Inferior parietal cortex (tissue), 1 donor: Measurements from ENCODE around the gene AXIN2.
"Not testable (repeated sequence)": the region's sequence is repeated elsewhere in the genome, so short reads cannot be mapped to it uniquely, and the experiment has no call there.

Experiments
- DNase-seq: peaks from one replicate; pipeline ENCODE4 v3.0.0-alpha.2; 2016; ENCODE audit errors: extremely low spot score

AXIN2 gene

DNA sequence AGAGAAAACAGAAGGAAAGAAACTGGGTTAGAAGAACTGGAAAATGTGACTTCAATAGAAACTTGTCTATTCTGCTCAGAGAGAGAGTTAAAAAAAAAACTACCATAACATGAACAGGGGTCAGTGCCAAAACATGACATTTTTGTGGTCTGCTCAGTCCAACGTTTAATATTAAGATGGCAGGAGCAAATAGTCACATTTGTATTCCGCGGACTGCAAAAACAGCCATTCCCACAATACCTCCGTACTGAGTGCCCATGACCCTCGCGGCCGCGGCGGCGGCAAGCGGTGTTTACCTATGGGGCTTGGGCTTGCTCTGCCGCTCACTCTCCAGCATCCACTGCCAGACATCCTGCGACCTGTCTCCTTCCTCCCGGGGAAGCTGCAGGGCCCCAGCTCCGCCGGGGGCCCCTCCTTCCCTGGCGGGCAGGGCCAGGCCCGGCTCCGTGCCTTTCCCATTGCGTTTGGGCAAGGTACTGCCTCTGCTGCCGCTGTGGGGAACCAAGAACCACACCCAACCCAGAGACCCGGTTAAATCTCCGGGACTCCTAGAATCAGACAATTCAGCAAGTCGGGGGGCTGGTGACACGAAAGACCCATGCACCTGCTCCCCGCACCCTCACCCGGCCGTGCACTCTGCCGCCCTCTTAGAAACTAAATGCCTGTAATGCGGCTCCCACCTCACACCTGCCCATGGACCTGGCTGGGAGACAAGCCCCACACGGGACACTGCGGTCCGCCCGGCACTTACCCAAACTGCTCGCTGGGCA lies 24.7 kb downstream of the AXIN2 start:
- DNase-seq = no peak

- no peak for DNase-seq
These were observed 25.5 kb downstream of the AXIN2 start for GRCh38 chr17:65535777-65536572.

DNA sequence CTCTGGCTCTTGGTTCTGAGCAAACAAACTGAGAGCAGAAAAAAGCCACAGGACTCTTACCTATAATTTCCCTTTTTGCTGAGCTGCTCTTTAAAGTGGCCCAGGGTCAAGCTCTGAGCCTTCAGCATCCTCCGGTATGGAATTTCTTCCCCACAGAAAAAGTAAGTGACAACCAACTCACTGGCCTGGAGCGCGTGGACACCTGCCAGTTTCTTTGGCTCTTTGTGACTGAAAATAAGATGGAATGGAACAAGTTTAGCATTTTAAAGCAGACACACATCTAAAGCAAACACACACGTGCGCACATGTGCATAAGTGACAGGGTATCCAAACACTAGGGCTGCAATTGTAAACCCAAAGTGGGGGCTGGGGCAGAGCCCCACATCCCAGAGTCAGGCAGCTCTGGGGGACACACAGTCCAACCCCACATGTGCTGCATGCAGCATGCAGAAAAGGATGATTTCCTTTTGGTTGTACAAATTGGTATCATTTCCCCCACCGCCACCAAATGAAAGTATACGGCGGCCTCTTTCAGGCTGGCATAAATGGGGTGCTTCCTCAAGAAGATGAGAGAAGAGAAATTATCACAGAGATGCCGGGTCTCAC lies 27.5 kb downstream of the AXIN2 start:
- DNase-seq = no peak

DNA sequence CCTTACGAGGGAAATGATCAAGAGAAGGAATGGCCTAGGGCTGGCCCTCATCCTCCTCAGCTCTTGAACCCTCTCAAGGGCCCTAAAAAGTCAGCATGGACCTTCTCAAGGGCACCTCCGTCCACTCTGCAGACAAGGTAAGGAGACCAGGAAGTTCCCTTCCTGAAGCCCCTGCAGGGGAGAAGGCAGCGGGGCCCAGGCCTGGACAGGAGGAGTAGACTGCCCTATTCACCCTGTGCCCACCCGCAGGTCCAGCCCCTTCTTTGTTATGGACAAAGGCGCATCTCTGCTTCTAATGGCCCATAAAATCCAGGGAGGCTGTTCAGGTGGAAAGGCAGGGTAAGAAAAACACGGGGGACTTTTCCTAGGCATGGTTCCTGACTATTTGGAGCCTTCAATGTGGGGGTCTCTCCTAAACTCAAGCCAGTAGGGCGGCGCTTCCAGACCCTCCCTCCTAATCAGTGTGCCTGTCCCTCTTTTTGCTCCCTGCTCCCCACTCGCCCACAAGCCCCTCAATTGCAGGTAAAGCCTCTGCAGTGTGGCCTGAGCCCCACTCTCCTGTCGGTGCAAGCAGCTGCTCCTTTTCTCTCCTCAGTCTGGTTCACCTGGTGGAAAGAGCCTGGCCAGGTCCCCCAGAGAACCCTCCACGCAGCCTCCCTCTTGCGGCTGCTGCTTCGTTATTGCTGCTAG lies 28.2 kb downstream of the AXIN2 start:
- no peak for DNase-seq

DNA sequence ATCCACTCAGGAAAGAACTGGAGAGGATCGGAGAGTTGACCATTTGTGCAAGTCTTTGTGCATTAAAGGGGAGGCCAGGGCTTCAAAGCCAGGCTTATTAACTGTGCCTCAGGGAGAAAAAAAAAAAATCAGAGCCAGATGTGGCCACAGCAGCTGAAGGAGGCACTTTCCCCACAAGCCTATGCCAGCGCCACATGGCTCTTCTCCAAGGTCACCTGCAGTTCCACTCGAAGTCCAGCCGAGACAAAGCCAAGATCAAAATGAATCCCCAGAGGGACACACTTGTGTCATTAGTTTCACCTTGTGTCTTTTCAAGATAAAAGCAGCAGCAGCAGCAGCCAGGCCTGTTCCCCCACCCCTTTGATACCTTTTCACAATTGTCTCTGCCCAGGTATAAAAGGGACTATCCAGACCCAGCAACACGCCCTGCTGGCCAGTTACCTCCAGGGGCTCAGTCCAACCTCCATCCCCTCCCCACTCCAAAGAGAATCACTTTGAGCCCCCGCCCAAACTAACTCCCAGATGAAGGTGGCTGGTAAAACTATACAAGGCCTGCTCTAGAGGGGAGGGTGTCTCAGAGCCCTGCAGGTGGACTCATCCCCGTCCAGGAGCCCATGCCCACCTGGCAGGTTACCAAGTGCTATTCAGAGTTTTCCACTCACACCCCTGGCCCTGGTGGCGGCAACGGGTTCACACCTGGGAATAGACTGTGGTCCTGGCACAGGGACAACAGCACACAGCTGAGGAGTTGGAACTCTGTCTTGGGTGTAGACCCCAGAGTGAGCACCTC lies 29.2 kb downstream of the AXIN2 start:
- no peak for DNase-seq

DNA sequence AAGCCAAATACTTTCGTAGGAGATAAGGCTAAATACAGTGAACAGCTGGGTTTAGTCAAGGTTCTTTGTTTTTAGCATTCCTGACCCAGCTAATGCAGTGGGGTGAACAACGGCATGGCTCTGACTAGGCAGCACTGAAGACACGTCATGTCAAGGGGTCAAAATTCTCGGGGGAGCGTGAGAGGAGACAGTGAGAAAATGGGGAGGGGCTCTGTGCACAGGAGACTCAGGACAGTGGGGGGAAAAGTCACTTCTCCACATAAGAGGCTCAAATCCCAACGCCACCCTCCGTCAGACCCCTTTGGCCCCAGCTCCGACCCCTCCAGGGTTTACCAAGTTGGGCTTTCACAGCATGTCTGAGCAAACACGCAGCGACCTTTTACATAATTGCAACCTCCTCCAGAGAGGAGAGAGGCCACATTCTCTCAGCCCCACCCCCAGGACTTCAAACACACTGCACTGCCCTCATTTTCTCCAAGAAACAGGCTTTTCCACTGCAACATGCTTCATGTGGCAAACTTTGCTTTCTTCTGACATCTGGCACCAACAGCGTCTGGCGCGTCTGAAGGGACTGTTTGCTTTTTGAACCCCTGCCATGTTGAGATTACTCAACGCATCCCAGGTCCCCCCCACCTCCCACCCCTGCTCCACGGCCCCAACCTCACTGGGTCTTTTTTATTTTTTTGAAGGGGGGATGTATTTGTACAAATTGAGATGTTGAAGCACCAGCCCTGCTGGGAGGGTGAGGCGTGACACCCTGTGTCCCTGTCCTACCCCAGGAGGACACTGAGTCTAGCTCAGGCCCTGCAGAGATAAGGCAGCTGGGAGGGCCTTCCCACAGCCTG lies 30.0 kb downstream of the AXIN2 start:
- no peak for DNase-seq

- DNase-seq = no peak
These were observed 30.8 kb downstream of the AXIN2 start for GRCh38 chr17:65530523-65531255.

DNA sequence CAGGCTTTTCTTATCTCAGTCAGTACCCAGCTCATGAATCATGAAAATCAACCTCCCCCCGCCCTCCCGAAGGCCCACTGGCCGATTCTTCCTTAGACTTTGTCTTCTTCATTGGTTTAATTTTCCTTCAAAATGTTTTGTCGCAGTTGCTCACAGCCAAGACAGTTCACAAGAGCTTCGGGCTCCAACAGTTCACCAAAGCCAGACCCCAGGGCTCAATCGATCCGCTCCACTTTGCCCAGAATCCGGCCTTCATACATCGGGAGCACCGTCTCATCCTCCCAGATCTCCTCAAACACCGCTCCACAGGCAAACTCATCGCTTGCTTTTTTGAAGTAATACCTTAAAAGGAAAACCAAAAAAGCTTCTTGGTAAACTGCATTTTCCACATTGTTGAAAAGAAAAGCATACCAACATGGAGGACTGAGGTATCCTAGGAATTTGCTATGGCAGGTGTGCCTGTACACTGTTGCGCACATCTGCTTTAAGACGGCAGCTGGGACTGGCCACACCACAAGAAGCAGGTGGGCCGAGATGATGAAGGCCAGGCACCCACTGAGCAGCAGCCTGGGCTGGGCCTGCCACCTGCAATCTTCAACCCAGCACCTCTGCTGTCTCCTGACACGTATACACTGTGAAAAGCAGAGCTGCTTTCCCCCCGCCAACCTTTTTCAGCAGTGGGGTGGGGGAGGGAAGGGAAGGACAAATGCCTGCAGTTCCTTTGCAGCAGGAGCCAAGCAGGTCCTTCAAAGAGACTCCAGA lies 31.5 kb downstream of the AXIN2 start:
- DNase-seq = no peak

GRCh38 chr17:65529040-65529633 lies 32.3 kb downstream of the AXIN2 start:
- DNase-seq = no peak

DNA sequence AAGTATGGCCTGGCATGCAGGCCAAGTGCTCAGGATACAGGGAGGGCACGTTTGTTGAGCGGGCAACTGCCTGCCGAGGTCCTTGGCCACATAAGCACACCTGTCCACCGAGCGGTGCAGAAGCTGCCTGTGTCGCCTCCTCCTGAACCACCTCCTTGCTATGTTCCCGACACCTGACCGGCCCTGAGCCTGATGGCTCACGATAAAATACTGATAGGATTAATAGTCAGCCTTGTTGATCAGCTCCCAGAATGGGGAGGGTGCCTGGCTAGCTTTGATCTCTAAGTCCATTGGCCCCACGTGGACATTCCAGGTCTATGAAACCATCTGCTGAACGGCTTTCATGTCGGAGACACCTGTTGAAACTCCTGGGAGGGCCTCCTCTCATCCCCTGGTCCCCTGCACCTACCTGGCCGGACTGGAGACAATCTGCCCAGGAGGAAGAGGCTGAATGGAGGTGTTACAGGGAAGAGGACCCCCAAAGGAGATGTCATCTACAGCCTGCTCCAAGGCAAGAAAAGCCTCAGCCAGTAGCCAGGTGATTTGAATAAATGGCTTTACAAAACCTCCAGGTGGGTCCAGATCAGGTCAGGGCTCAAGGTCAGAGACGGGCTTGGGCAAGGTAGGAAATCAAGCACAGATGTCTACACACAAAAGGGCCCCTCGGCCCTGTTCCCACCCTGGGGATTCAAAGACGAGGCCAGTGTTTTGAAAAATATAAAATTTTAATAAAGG lies 33.4 kb downstream of the AXIN2 start:
- no peak for DNase-seq

- no peak for DNase-seq
These were observed 34.1 kb downstream of the AXIN2 start for GRCh38 chr17:65527381-65527780.

DNA sequence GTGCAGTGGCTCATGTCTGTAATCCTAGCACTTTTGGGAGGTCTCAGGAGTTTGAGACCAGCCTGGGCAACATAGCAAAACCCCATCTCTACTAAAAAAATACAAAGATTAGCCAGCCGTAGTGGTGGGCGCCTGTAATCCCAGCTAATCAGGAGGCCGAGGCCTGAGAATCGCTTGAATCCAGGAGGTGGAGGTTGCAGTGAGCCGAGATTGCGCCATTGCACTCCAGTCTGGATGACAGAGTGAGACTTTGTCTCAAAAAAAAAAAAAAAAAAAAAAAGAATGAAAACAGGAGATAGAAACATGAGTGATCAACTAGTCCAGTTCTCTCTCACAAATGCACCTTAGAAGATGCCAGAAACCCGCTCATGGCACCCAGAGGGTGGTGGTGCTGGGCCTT lies 34.6 kb downstream of the AXIN2 start:
- DNase-seq = not testable (repeated sequence)

DNA sequence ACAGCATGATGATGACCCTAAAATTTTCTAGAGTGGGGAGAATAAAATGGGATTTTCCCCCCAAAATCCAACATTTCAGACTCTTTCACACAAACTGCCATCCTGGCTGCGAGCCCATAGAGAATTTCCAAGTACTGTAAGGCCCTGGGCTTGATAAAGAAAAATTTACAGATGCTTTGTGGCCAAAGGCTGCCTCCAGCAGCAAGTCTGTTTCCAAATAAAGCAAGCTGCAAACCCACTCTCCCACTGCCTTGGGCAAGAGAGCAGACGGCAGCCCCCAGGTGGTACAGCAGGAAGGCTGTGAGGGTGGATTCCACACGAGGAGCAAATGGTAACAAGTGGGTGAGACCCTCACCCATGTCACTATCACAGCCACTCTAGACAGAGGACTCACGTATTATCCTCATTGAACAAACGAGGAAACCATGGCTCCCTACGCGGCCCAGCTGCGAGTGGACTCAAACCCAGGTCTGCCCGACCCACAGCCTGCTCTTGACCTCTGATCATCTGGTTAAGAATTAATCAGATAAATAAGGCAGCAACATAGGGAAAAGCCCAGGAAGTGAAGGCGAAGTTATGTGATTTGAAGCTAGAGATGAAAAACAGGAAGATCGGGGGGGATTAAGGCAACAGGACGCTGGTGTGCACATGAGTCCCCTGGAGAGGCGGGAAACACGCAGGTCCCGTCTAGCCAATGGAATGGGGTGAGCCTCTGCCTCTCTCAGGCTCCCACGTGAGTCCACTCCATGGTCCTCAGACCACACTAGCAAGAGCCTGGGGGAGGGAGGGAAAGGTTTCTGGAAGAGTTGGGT lies 37.4 kb downstream of the AXIN2 start:
- DNase-seq = no peak

DNA sequence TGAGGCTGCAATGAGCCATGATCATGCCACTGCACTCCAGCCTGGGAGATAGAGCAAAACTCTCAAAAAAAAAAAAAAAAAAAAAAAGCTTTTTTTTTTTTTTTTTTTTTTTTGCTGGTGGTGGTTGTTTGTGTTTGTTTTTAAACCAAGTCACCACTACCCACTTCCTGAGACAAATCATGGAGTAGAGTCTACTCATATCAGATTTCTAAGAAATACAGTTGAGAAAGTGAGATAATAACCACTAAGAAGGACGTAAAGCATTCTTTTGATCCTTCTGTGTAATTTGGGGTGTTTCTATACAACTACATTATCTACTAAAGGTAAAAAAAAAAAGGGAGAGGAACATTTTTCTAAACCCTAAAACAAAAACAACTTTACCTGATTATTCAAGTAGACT lies 38.0 kb downstream of the AXIN2 start:
- DNase-seq = no peak

GRCh38 chr17:65522751-65523404 lies 38.6 kb downstream of the AXIN2 start:
- no peak for DNase-seq

DNA sequence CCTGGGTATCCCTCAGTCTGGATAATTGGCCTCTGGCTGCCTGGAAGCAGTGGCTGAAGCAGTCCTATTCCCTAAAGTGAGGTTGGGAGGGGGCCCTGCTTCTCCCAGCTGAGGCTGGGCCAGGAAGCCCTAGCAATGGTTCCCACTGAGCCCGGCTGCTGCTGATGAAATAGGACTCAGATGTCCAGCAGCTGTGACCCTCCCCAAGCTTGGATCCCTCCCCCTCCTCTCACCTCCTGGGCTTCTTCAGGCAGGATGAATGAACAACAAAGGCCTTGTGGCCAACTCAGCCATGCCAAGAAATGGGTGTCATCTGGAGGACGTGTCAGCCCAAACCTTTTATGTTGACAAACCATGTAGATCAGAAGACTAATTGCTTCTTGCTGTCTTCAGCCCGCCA lies 42.0 kb downstream of the AXIN2 start:
- no peak for DNase-seq

DNA sequence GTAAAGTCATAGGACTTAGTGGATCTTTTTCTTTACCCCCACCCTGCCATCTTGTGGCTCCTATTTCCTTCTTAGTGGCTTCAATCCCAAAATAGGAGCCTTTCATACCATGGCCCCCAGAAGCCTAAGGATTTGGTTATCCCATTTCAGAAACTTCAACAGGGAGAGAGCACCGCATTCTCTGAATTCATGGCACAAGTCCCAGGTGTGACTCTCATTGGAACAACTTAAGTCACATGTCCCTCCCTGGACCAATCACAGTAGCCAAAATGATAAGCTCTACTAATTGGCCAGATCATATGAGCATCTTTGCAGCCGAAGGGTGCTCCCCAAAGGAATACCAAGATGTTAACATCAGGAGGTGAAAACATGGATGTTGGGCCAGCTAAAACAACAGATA lies 43.2 kb downstream of the AXIN2 start:
- DNase-seq = no peak
